Testis (tissue), 2 donors: ENCODE results near the gene MOB3B.

Experiments
- CTCF ChIP-seq, 3 experiments: fragments of 450-650 bp in 2 of 3; fragments of 200-600 bp in 1 of 3; sonication (generic) in 1 of 3; IDR thresholded peaks; one replicate each; pipeline ENCODE4 v1.5.1; 2016 to 2019; ENCODE audit warnings: antibody characterized with exemption in 3 of 3, mild to moderate bottlenecking in 2 of 3, moderate library complexity in 1 of 3
- POLR2A ChIP-seq: fragments of 450-650 bp; IDR thresholded peaks from one replicate; pipeline ENCODE4 v1.6.1; 2017; ENCODE audit warnings: antibody characterized with exemption, mild to moderate bottlenecking, moderate library complexity

GRCh38 chr9:27505744-27506161, 23.9 kb downstream of the MOB3B start:
- TF ChIP-seq CTCF (IDR thresholded peaks at IDR 0.05) (no peak), POLR2A (no peak)
